DOHH2 (cell line): Measurements from ENCODE around the gene NDUFA8.

Experiments used
- H3F3A ChIP-seq: fragments of 200-600 bp; sonication (generic), shearing (Covaris generic); 2 replicates; pipeline ENCODE4 v1.6.0; 2016; ENCODE audit warnings: antibody characterized with exemption, mild to moderate bottlenecking; ENCODE audit not compliant: control insufficient read depth, insufficient read depth
- H3K27ac ChIP-seq: fragments of 200-600 bp; sonication (generic); 2 replicates; pipeline ENCODE4 v1.5.1; 2014; ENCODE audit warnings: low read depth, mild to moderate bottlenecking, low read length, moderate library complexity
- H3K27me3 ChIP-seq: fragments of 200-600 bp; sonication (generic); 2 replicates; pipeline ENCODE4 v1.6.1; 2014; ENCODE audit warnings: mild to moderate bottlenecking, low read length, mixed read lengths; ENCODE audit not compliant: control insufficient read depth
- H3K36me3 ChIP-seq: fragments of 200-600 bp; sonication (generic); 2 replicates; pipeline ENCODE4 v1.6.1; 2014; ENCODE audit warnings: mild to moderate bottlenecking, low read length, moderate library complexity, mixed read lengths; ENCODE audit not compliant: control insufficient read depth
- H3K4me1 ChIP-seq: fragments of 200-600 bp; sonication (generic); 2 replicates; pipeline ENCODE4 v1.6.1; 2014; ENCODE audit warnings: mild to moderate bottlenecking, low read length, mixed read lengths; ENCODE audit not compliant: control insufficient read depth
- H3K4me2 ChIP-seq: fragments of 200-600 bp; sonication (generic); 2 replicates; pipeline ENCODE4 v1.6.0; 2014; ENCODE audit warnings: mild to moderate bottlenecking, low read length, moderate library complexity
- H3K4me3 ChIP-seq: fragments of 200-600 bp; sonication (generic); 2 replicates; pipeline ENCODE4 v1.5.1; 2014; ENCODE audit warnings: mild to moderate bottlenecking, low read length, mixed read lengths
- H3K79me2 ChIP-seq: fragments of 200-600 bp; sonication (generic); 2 replicates; pipeline ENCODE4 v1.6.1; 2014; ENCODE audit warnings: mild to moderate bottlenecking, low read length, mixed read lengths; ENCODE audit not compliant: control insufficient read depth
- H3K9me2 ChIP-seq: fragments of 200-600 bp; sonication (generic); replicated peaks from 2 replicates; pipeline ENCODE4 v1.6.1; 2014; ENCODE audit warnings: mild to moderate bottlenecking, low read length, mixed read lengths; ENCODE audit not compliant: control insufficient read depth
- H3K9me3 ChIP-seq: fragments of 200-600 bp; sonication (generic); 2 replicates; pipeline ENCODE4 v1.6.1; 2014; ENCODE audit warnings: antibody characterized with exemption, low read length, mixed read lengths; ENCODE audit not compliant: control insufficient read depth, insufficient read depth
- H4K20me1 ChIP-seq: fragments of 200-600 bp; sonication (generic); 2 replicates; pipeline ENCODE4 v1.6.0; 2014; ENCODE audit warnings: low read depth, mild to moderate bottlenecking, antibody characterized with exemption, low read length, moderate library complexity; ENCODE audit not compliant: control insufficient read depth, insufficient read depth
- CTCF ChIP-seq: fragments of 200-600 bp; sonication (generic); IDR thresholded peaks from one replicate; pipeline ENCODE4 v1.5.1; 2014; ENCODE audit warnings: antibody characterized with exemption, mild to moderate bottlenecking, low read depth, low read length; ENCODE audit not compliant: poor library complexity, severe bottlenecking
- EZH2phosphoT487 ChIP-seq: fragments of 200-600 bp; sonication (generic); IDR thresholded peaks from 2 replicates; pipeline ENCODE4 v1.6.1; 2017; ENCODE audit warnings: borderline replicate concordance, mild to moderate bottlenecking, antibody characterized with exemption, low read length, moderate library complexity, mixed read lengths

Gene NDUFA8

GRCh38 chr9:122192914-122193525, 33.4 kb upstream of the NDUFA8 start:
- TF ChIP-seq EZH2phosphoT487, result no peak
- no peak for TF ChIP-seq CTCF

GRCh38 chr9:122192261-122192875, 32.8 kb upstream of the NDUFA8 start:
- Histone ChIP-seq H3K9me3 (no peaks in the 10 kb centered on the region), H4K20me1 (no peaks in the 10 kb centered on the region), H3K9me2 (no peaks in the 10 kb centered on the region), H3K4me1 (no peaks in the 10 kb centered on the region), H3K4me2 (no peak overlapping the region), H3K36me3 (no peaks in the 10 kb centered on the region), H3K27me3 (peaks cover 6% of the 10 kb centered on the region; the same call in 1 of the 2 replicates), H3K27ac (no peak overlapping the region), H3K4me3 (no peak overlapping the region), H3F3A (no peaks in the 10 kb centered on the region), H3K79me2 (no peaks in the 10 kb centered on the region)
- TF ChIP-seq EZH2phosphoT487 (no peak), CTCF (no peak)

More at GRCh38 chr9:122192914-122193525, 33.4 kb upstream of the NDUFA8 start:
- Histone ChIP-seq H3K9me2 (no peaks in the 10 kb centered on the region), H3F3A (no peaks in the 10 kb centered on the region), H3K36me3 (no peaks in the 10 kb centered on the region), H3K4me3 (no peak overlapping the region), H3K27ac (no peak overlapping the region), H4K20me1 (no peaks in the 10 kb centered on the region), H3K27me3 (peaks cover 6% of the 10 kb centered on the region; the same call in 1 of the 2 replicates), H3K79me2 (no peaks in the 10 kb centered on the region), H3K4me1 (no peaks in the 10 kb centered on the region), H3K9me3 (no peaks in the 10 kb centered on the region), H3K4me2 (no peak overlapping the region)

GRCh38 chr9:122191584-122191983, 32.0 kb upstream of the NDUFA8 start:
- Histone ChIP-seq H4K20me1 (no peaks in the 10 kb centered on the region), H3F3A (no peaks in the 10 kb centered on the region), H3K36me3 (no peaks in the 10 kb centered on the region), H3K4me1 (no peaks in the 10 kb centered on the region), H3K9me2 (no peaks in the 10 kb centered on the region), H3K27ac (no peak overlapping the region), H3K4me3 (no peak overlapping the region), H3K79me2 (no peaks in the 10 kb centered on the region), H3K27me3 (peaks cover 6% of the 10 kb centered on the region; the same call in 1 of the 2 replicates), H3K9me3 (no peaks in the 10 kb centered on the region), H3K4me2 (no peak overlapping the region)
- TF ChIP-seq CTCF (no peak), EZH2phosphoT487 (no peak)
